HCT116 (cell line): ENCODE data around the gene ARHGAP28. TPM values are rescaled to one million over a fixed set of nuclear protein-coding genes. Genes with fewer than 3 reads are reported as not detected.

Experiments used
- ATAC-seq: fragments of 200-7000 bp; cut with Tn5 transposase; 2 replicates; pipeline ENCODE4 v1.9.1; 2020; ENCODE audit warnings: mild to moderate bottlenecking, moderate library complexity
- BruUV-seq: library from RNA; stranded (reverse); fragments of 400-500 nt; replicated peaks from 2 replicates; lab custom pipeline; 2021; lab: Mats Ljungman, UMichigan
- CTCF ChIA-PET: fragments of 300-600 bp; sonication (Branson Sonifier 250); formaldehyde crosslinking; loops from one replicate; lab custom pipeline; 2021; ENCODE audit warnings: antibody characterized with exemption; lab: Charles Lee
- POLR2A ChIA-PET: fragments of 300-600, 350-600 bp; sonication (Branson Sonifier 250); formaldehyde crosslinking; loops from one replicate; lab custom pipeline; 2021; ENCODE audit warnings: antibody characterized with exemption; lab: Charles Lee
- RAD21 ChIA-PET, 2 experiments: fragments of 300-600 bp; sonication (Branson Sonifier 250); formaldehyde crosslinking; loops; one replicate each; lab custom pipeline; 2023; ENCODE audit warnings: low total read pairs in 2 of 2; ENCODE audit not compliant: uncharacterized antibody in 2 of 2, unreplicated experiment in 2 of 2, low non-redundant PET in 1 of 2; lab: Charles Lee
- DNase-seq: peaks from one replicate; pipeline ENCODE4 v3.0.0-alpha.2; 2010; ENCODE audit warnings: low read depth, low spot score
- H2AFZ ChIP-seq: fragments of 200-600 bp; shearing (Covaris generic), sonication (generic); 2 replicates; pipeline ENCODE4 v1.6.1; 2017; ENCODE audit warnings: low read depth, mixed run types, mixed read lengths, antibody characterized with exemption, low read length; ENCODE audit not compliant: poor library complexity, severe bottlenecking
- H3K27ac ChIP-seq: 2 replicates; pipeline ENCODE4 v1.5.1; 2012; ENCODE audit warnings: low read depth, low read length
- H3K27me3 ChIP-seq: fragments of 200-600 bp; sonication (generic); 2 replicates; pipeline ENCODE4 v1.6.1; 2016; ENCODE audit warnings: mixed run types, low read length, mixed read lengths; ENCODE audit not compliant: insufficient read depth
- H3K36me3 ChIP-seq, 2 experiments: fragments of 200-500 bp in 1 of 2; fragments of 200-600 bp in 1 of 2; sonication (Bioruptor generic) in 1 of 2; sonication (generic) in 1 of 2; 2 replicates each; pipeline versions ENCODE4 v1.5.1 to v1.6.1; 2014 to 2016; ENCODE audit warnings: low read length in 2 of 2, inconsistent platforms in 1 of 2, mixed read lengths in 1 of 2, mixed run types in 1 of 2; ENCODE audit not compliant: insufficient read depth in 2 of 2, control insufficient read depth in 1 of 2
- H3K4me1 ChIP-seq, 2 experiments: fragments of 200-600 bp in 1 of 2; sonication (generic) in 1 of 2; 2 replicates each; pipeline versions ENCODE4 v1.5.1 to v1.6.1; 2012 to 2017; ENCODE audit warnings: low read length in 2 of 2, inconsistent platforms in 1 of 2, mild to moderate bottlenecking in 1 of 2, mixed read lengths in 1 of 2, mixed run types in 1 of 2, moderate library complexity in 1 of 2; ENCODE audit not compliant: insufficient read depth in 2 of 2, control insufficient read depth in 1 of 2
- H3K4me2 ChIP-seq: fragments of 200-600 bp; sonication (generic); 2 replicates; pipeline ENCODE4 v1.6.1; 2017; ENCODE audit warnings: mixed run types, low read length, mixed read lengths
- H3K4me3 ChIP-seq, 2 experiments: fragments of 200-600 bp in 1 of 2; sonication (generic) in 1 of 2; replicated peaks in 1 of 2; 2 replicates each; pipeline ENCODE4 v1.5.1; 2011 to 2016; ENCODE audit warnings: low read length in 2 of 2, control low read depth in 1 of 2, low read depth in 1 of 2, mild to moderate bottlenecking in 1 of 2, mixed read lengths in 1 of 2, mixed run types in 1 of 2
- H3K79me2 ChIP-seq: fragments of 200-600 bp; sonication (generic); 2 replicates; pipeline ENCODE4 v1.6.1; 2017; ENCODE audit warnings: mild to moderate bottlenecking, mixed run types, low read length, moderate library complexity, mixed read lengths; ENCODE audit not compliant: insufficient read depth
- H3K9ac ChIP-seq: fragments of 200-600 bp; sonication (generic); 2 replicates; pipeline ENCODE4 v1.6.1; 2016; ENCODE audit warnings: low read length, mixed read lengths
- H3K9me2 ChIP-seq: fragments of 200-600 bp; sonication (generic), shearing (Covaris generic); 2 replicates; pipeline ENCODE4 v1.6.1; 2017; ENCODE audit warnings: mixed run types, mild to moderate bottlenecking, moderate library complexity; ENCODE audit not compliant: insufficient read depth
- H3K9me3 ChIP-seq, 2 experiments: fragments of 200-500 bp in 1 of 2; fragments of 200-600 bp in 1 of 2; sonication (Bioruptor generic) in 1 of 2; sonication (generic) in 1 of 2; 2 replicates each; pipeline ENCODE4 v1.6.1; 2014 to 2017; ENCODE audit warnings: low read length in 2 of 2, mixed read lengths in 2 of 2, inconsistent platforms in 1 of 2, low read depth in 1 of 2, mild to moderate bottlenecking in 1 of 2, mixed run types in 1 of 2, moderate library complexity in 1 of 2; ENCODE audit not compliant: control insufficient read depth in 1 of 2, insufficient read depth in 1 of 2
- H4K20me1 ChIP-seq: fragments of 200-600 bp; sonication (generic), shearing (Covaris generic); 2 replicates; pipeline ENCODE4 v1.6.1; 2017; ENCODE audit warnings: mixed run types, mild to moderate bottlenecking, moderate library complexity; ENCODE audit not compliant: insufficient read depth
- CBX3 ChIP-seq: IDR thresholded peaks from 2 replicates; pipeline ENCODE4 v1.6.1; 2012; ENCODE audit warnings: low read depth
- CTCF ChIP-seq, 3 experiments: fragments of 200-600 bp in 1 of 3; sonication (generic) in 1 of 3; IDR thresholded peaks in 2 of 3; conservative IDR thresholded peaks in 1 of 3; 2 replicates each; pipeline ENCODE4 v1.5.1; 2012 to 2017; ENCODE audit warnings: low read depth in 2 of 3, low read length in 2 of 3, antibody characterized with exemption in 1 of 3, borderline replicate concordance in 1 of 3, control low read depth in 1 of 3, mild to moderate bottlenecking in 1 of 3, mixed read lengths in 1 of 3, mixed run types in 1 of 3, moderate library complexity in 1 of 3; ENCODE audit not compliant: insufficient read depth in 1 of 3
- EGR1 ChIP-seq: IDR thresholded peaks from 2 replicates; pipeline ENCODE4 v1.6.1; 2012; ENCODE audit warnings: low read depth
- EZH2 ChIP-seq: fragments of 200-600 bp; sonication (generic); IDR thresholded peaks from 2 replicates; pipeline ENCODE4 v1.6.1; 2017; ENCODE audit warnings: antibody characterized with exemption, mixed run types
- POLR2A ChIP-seq: IDR thresholded peaks from 2 replicates; pipeline ENCODE4 v1.7.0; 2011; ENCODE audit warnings: borderline replicate concordance; ENCODE audit not compliant: insufficient read depth, insufficient read length; ENCODE audit errors: extremely low read depth
- POLR2AphosphoS5 ChIP-seq: IDR thresholded peaks from 2 replicates; pipeline ENCODE4 v1.6.1; 2011; ENCODE audit warnings: mild to moderate bottlenecking, low read depth, low read length, moderate library complexity
- RAD21 ChIP-seq: IDR thresholded peaks from 2 replicates; pipeline ENCODE4 v1.6.1; 2012; ENCODE audit warnings: low read depth, mild to moderate bottlenecking
- REST ChIP-seq: IDR thresholded peaks from 2 replicates; pipeline ENCODE4 v1.6.1; 2012; ENCODE audit warnings: low read depth
- SRF ChIP-seq: IDR thresholded peaks from 2 replicates; pipeline ENCODE4 v1.6.1; 2012; ENCODE audit warnings: low read depth
- intact Hi-C: fragments of 100-400 bp; cut with micrococcal nuclease; formaldehyde crosslinking; loops from 2 replicates; pipeline ENCODE4 v1.10.0; 2022
- total RNA-seq: library from RNA; stranded (reverse); gene quantifications from one replicate; pipeline ENCODE4 v1.2.1, GENCODE V29; 2021; ENCODE audit not compliant: unreplicated experiment
- TF ChIP-seq, protein P1 (sequence below): IDR thresholded peaks from 2 replicates; pipeline ENCODE4 v1.6.1; 2012

ARHGAP28 gene
- total RNA-seq, 1 experiment from 2014 or later: not detected

DNA sequence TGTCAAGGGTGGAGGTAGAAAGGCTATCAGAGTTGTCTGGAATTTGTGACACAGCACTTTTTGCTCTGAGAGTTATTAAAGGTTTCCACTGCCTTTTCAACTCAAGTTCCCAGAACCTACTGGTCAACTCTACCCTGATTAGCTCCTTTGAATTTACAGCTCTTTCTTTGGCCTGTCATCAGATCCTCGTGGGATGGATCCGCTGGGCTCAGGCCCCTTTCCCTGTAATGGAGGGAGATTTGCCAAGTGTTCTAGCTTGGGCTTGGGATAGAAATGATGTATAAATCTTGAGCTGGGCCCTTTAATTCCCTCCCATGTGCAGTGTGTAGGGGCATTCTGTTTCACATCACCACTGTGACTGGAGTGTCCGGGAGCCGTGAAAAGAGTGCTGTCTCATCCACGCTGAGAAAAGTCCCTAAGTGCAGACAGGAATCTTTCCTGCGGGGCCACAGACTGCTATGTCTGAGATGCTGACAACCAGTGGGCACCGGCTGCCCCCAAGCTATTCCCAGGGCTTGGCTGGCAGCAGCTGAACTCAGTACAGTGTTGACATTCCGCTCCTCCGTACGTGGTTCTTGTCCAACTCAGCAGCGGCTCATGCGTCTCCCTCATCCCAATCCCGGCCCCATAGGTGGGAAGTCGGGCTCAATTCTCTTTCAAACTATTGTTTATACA, 46.9 kb upstream of the ARHGAP28 start:
- DNase-seq (no peak), ATAC-seq (no peak)
- TF ChIP-seq POLR2A (no peak), CBX3 (no peak), POLR2AphosphoS5 (no peak)
- TF ChIP-seq, protein P1, sequence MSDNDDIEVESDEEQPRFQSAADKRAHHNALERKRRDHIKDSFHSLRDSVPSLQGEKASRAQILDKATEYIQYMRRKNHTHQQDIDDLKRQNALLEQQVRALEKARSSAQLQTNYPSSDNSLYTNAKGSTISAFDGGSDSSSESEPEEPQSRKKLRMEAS: no peak
- intact Hi-C loops: no loop called here
- no TSS peak for BruUV-seq
- POLR2A ChIA-PET: no interaction called here
- Histone ChIP-seq H3K9me2 (no peaks in the 10 kb centered on the region), H3K4me1 (no peaks in the 10 kb centered on the region), H3K27me3 (no peaks in the 10 kb centered on the region), H3K36me3 (no peaks in the 10 kb centered on the region), H3K9ac (no peak overlapping the region), H3K79me2 (no peaks in the 10 kb centered on the region), H3K4me3 (no peak overlapping the region), H4K20me1 (no peaks in the 10 kb centered on the region), H3K27ac (no peak overlapping the region), H3K4me2 (no peak overlapping the region), H3K9me3 (peaks cover 7 to 36% of the 10 kb centered on the region in 2 experiments; a peak in 2 of 4 replicates), H2AFZ (no peak overlapping the region)
- RAD21 ChIA-PET: no interaction called here
- CTCF ChIA-PET: no interaction called here

DNA sequence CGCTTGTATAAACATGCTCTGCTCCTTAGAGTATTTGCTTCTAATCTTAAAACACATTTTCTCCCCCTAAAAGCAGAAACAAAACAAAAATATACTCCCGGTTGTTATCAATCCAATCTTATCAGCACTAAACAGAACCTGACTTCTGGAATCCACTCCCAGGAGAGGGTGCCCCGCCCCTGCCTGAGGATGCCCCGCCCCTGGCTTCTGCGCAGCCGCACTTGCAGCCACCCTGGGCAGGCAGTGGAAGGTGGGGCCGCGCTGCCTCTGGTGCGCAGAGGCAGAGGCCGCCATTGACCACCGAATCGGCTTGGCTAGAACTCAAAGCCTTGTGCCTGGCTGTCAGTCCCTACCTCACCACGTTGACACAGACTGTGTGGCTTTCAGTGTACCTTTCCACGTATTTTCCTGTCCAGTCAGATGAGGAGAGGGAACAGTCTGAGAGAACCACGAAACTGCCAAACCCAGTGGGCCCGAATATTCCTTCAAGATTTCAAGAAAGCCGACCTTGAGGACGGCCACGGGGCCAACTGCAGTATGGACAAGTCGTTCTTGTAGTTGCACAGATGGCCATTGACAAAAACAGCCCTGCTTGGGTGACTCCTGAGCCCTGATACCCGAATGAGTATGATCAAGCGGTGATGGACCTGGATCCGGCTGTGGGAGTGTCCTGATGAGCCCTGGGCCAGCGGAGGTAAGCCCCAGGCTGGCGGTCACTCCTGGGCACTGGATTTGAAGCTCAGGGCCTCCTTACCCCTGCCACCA, 46.2 kb upstream of the ARHGAP28 start:
- ATAC-seq (no peak), DNase-seq (no peak)
- H2AFZ ChIP-seq: no peak overlapping the region
- BruUV-seq: no TSS peak
- H3K79me2 ChIP-seq: no peaks in the 10 kb centered on the region
- peaks cover 4 to 33% of the 10 kb centered on the region in 2 experiments; a peak in 2 of 4 replicates for H3K9me3 ChIP-seq
- H3K9ac ChIP-seq: no peak overlapping the region
- intact Hi-C loops: no loop called here
- POLR2A ChIA-PET: no interaction called here
- H3K4me3 ChIP-seq: no peak overlapping the region
- no peaks in the 10 kb centered on the region for H3K36me3 ChIP-seq
- H4K20me1 ChIP-seq: no peaks in the 10 kb centered on the region
- RAD21 ChIA-PET: no interaction called here
- CTCF ChIA-PET: no interaction called here
- H3K9me2 ChIP-seq: no peaks in the 10 kb centered on the region
- no peaks in the 10 kb centered on the region for H3K4me1 ChIP-seq
- no peak overlapping the region for H3K4me2 ChIP-seq
- H3K27ac ChIP-seq: no peak overlapping the region
- H3K27me3 ChIP-seq: no peaks in the 10 kb centered on the region
- no peak for TF ChIP-seq RAD21
- no peak for TF ChIP-seq EZH2
- TF ChIP-seq POLR2A: no peak
- TF ChIP-seq EGR1: no peak
- TF ChIP-seq, protein P1: no peak
- no peak for TF ChIP-seq CTCF (IDR thresholded peaks at IDR 0.05 in 2 of 3, conservative IDR thresholded peaks at IDR 0.05 in 1 of 3; ENCODE audit: borderline replicate concordance in 1 of 3, insufficient read depth in 1 of 3, low read depth in 2 of 3, low read length in 2 of 3)
- TF ChIP-seq REST: no peak
- TF ChIP-seq SRF: no peak
